ENCODE data around the gene UPK2. TPM values are rescaled to one million over a fixed set of nuclear protein-coding genes. Genes with fewer than 3 reads are reported as not detected.

UPK2 gene
- total and polyA plus RNA-seq, 10 of the 15 experiments (the other 5 are each of a cell fraction or from before 2014, with no cell fraction given), result 0.07 to 1.0 (median 0.31) TPM; not detected in 7

DNA sequence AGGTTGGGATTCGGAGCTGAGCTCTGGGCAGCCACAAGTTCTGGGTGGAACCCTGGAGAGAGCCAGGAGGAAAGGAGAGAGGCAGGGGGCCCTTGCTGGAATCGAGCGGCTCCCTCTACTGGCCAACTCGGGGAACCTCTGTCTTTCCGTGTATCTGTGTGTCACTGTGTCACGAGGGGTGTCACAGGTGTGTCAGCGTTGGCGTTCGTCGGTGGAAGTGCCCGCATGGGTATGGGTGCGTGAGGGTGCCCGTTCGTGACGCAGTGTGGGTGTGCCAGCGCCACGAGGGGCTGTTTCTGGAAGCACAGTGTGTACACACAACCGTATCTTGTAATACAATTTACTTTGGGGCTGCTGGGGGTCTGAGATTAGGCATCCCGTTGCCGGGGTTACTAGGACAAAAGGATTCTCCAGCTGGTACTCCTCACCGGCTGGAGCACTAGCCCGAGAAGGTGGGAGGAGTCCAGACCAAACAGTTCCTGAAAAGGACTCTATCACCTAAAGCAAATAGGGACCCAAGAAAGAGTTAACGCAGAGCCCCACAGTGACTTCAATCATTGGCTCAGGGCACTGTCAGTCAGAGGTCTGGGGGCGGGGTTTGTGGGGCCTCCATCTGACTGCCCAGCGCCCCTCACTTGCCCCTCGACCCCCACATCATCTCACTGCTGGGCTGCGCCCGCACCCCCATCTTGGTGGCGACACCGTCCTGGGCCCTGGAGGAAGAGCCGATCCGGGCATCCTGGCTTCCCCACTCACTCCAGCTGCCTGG lies 27.8 kb upstream of the UPK2 start (continued):
- TF ChIP-seq, protein P1, sequence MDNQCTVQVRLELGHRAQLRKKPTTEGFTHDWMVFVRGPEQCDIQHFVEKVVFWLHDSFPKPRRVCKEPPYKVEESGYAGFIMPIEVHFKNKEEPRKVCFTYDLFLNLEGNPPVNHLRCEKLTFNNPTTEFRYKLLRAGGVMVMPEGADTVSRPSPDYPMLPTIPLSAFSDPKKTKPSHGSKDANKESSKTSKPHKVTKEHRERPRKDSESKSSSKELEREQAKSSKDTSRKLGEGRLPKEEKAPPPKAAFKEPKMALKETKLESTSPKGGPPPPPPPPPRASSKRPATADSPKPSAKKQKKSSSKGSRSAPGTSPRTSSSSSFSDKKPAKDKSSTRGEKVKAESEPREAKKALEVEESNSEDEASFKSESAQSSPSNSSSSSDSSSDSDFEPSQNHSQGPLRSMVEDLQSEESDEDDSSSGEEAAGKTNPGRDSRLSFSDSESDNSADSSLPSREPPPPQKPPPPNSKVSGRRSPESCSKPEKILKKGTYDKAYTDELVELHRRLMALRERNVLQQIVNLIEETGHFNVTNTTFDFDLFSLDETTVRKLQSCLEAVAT (IDR thresholded peaks at IDR 0.05), result peak; percentile 69
- TF ChIP-seq EED (IDR thresholded peaks at IDR 0.05; ENCODE audit: low read depth) (peak; percentile 14), CREM (IDR thresholded peaks at IDR 0.05; ENCODE audit: low read depth) (peak; percentile 82), NR2F1 (conservative IDR thresholded peaks at IDR 0.05) (peak; percentile 20; the same call in 1 of the 2 replicates), ZNF207 (IDR thresholded peaks at IDR 0.05; ENCODE audit: borderline replicate concordance) (peak; percentile 23; the same call in 1 of the 2 replicates), IRF4 (IDR thresholded peaks at IDR 0.05; ENCODE audit: low read depth, low read length) (peak; percentile 63; the same call in 1 of the 2 replicates), ZNF24 (IDR thresholded peaks at IDR 0.05) (no peak; the same call in 1 of the 2 replicates), ETV6 (conservative IDR thresholded peaks at IDR 0.05 in 1 of 2, IDR thresholded peaks at IDR 0.05 in 1 of 2; ENCODE audit: borderline replicate concordance in 1 of 2, low read depth in 1 of 2) (no peak), ZNF217 (IDR thresholded peaks at IDR 0.05) (peak; percentile 80), TCF3 (IDR thresholded peaks at IDR 0.05; ENCODE audit: borderline replicate concordance, insufficient read depth, low read depth, low read length) (peak; percentile 85; the same call in 1 of the 2 replicates)
- TF ChIP-seq, protein P2, sequence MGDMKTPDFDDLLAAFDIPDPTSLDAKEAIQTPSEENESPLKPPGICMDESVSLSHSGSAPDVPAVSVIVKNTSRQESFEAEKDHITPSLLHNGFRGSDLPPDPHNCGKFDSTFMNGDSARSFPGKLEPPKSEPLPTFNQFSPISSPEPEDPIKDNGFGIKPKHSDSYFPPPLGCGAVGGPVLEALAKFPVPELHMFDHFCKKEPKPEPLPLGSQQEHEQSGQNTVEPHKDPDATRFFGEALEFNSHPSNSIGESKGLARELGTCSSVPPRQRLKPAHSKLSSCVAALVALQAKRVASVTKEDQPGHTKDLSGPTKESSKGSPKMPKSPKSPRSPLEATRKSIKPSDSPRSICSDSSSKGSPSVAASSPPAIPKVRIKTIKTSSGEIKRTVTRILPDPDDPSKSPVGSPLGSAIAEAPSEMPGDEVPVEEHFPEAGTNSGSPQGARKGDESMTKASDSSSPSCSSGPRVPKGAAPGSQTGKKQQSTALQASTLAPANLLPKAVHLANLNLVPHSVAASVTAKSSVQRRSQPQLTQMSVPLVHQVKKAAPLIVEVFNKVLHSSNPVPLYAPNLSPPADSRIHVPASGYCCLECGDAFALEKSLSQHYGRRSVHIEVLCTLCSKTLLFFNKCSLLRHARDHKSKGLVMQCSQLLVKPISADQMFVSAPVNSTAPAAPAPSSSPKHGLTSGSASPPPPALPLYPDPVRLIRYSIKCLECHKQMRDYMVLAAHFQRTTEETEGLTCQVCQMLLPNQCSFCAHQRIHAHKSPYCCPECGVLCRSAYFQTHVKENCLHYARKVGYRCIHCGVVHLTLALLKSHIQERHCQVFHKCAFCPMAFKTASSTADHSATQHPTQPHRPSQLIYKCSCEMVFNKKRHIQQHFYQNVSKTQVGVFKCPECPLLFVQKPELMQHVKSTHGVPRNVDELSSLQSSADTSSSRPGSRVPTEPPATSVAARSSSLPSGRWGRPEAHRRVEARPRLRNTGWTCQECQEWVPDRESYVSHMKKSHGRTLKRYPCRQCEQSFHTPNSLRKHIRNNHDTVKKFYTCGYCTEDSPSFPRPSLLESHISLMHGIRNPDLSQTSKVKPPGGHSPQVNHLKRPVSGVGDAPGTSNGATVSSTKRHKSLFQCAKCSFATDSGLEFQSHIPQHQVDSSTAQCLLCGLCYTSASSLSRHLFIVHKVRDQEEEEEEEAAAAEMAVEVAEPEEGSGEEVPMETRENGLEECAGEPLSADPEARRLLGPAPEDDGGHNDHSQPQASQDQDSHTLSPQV (IDR thresholded peaks at IDR 0.05), result peak; percentile 50; the same call in 1 of the 2 replicates
- TF ChIP-seq, protein P3, sequence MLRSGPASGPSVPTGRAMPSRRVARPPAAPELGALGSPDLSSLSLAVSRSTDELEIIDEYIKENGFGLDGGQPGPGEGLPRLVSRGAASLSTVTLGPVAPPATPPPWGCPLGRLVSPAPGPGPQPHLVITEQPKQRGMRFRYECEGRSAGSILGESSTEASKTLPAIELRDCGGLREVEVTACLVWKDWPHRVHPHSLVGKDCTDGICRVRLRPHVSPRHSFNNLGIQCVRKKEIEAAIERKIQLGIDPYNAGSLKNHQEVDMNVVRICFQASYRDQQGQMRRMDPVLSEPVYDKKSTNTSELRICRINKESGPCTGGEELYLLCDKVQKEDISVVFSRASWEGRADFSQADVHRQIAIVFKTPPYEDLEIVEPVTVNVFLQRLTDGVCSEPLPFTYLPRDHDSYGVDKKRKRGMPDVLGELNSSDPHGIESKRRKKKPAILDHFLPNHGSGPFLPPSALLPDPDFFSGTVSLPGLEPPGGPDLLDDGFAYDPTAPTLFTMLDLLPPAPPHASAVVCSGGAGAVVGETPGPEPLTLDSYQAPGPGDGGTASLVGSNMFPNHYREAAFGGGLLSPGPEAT (IDR thresholded peaks at IDR 0.05; ENCODE audit: low read depth), result peak; percentile 81
- TF ChIP-seq, protein P4, sequence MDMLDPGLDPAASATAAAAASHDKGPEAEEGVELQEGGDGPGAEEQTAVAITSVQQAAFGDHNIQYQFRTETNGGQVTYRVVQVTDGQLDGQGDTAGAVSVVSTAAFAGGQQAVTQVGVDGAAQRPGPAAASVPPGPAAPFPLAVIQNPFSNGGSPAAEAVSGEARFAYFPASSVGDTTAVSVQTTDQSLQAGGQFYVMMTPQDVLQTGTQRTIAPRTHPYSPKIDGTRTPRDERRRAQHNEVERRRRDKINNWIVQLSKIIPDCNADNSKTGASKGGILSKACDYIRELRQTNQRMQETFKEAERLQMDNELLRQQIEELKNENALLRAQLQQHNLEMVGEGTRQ (IDR thresholded peaks at IDR 0.05; ENCODE audit: borderline replicate concordance, low read depth, low read length), result peak; percentile 65
- TF ChIP-seq, protein P5, sequence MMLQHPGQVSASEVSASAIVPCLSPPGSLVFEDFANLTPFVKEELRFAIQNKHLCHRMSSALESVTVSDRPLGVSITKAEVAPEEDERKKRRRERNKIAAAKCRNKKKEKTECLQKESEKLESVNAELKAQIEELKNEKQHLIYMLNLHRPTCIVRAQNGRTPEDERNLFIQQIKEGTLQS (IDR thresholded peaks at IDR 0.05; ENCODE audit: borderline replicate concordance, extremely low read depth, low read depth, low read length), result no peak
- TF ChIP-seq, protein P6, sequence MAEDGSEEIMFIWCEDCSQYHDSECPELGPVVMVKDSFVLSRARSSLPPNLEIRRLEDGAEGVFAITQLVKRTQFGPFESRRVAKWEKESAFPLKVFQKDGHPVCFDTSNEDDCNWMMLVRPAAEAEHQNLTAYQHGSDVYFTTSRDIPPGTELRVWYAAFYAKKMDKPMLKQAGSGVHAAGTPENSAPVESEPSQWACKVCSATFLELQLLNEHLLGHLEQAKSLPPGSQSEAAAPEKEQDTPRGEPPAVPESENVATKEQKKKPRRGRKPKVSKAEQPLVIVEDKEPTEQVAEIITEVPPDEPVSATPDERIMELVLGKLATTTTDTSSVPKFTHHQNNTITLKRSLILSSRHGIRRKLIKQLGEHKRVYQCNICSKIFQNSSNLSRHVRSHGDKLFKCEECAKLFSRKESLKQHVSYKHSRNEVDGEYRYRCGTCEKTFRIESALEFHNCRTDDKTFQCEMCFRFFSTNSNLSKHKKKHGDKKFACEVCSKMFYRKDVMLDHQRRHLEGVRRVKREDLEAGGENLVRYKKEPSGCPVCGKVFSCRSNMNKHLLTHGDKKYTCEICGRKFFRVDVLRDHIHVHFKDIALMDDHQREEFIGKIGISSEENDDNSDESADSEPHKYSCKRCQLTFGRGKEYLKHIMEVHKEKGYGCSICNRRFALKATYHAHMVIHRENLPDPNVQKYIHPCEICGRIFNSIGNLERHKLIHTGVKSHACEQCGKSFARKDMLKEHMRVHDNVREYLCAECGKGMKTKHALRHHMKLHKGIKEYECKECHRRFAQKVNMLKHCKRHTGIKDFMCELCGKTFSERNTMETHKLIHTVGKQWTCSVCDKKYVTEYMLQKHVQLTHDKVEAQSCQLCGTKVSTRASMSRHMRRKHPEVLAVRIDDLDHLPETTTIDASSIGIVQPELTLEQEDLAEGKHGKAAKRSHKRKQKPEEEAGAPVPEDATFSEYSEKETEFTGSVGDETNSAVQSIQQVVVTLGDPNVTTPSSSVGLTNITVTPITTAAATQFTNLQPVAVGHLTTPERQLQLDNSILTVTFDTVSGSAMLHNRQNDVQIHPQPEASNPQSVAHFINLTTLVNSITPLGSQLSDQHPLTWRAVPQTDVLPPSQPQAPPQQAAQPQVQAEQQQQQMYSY (CRISPR knock-in tag; IDR thresholded peaks at IDR 0.05), result no peak
